T follicular helper cell (primary cell): ENCODE results near the gene SPON2.

Experiments
- DNase-seq: peaks from one replicate; pipeline ENCODE4 v3.0.0-alpha.2; 2020; ENCODE audit warnings: low read depth

The SPON2 gene

DNA sequence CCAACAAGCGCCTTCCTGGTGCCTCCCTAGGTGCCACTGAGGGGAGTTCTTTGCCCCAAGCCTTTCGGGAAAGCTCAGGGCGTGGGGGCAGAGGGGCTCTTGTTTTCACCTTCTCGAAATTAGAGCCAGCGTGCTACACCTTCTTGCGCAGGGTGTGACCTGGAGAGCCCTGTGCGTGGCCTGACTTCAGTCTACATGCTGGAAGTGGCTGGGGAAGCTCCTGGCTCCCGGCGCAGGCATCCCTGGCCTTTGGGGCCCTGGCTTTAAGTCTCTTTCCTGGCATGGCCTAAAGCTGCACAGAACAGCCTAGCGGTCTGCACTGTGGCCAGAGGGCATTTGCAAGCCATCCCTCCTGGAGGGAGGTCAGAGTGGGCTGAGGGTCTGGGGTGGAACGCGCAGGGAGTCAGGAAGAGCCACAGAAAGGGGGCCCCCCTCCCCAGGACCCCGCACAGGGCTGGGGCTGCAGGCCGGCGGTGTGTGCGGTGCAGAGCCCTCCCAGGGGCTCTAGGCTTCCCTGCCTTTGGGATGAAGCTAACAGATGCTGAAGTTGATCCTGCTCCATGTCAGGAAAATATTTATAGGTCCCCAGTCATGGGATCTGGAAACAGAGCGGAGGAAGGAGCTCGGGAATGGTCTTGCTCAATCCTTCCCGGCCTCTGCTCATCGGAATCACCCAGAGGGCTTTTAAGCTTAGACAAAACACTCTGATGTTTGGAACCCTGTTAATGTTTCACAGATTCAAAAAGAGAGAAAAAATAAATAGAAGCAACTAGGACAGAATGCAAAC, 781 bp upstream of the SPON2 start:
- DNase-seq: no peak

DNA sequence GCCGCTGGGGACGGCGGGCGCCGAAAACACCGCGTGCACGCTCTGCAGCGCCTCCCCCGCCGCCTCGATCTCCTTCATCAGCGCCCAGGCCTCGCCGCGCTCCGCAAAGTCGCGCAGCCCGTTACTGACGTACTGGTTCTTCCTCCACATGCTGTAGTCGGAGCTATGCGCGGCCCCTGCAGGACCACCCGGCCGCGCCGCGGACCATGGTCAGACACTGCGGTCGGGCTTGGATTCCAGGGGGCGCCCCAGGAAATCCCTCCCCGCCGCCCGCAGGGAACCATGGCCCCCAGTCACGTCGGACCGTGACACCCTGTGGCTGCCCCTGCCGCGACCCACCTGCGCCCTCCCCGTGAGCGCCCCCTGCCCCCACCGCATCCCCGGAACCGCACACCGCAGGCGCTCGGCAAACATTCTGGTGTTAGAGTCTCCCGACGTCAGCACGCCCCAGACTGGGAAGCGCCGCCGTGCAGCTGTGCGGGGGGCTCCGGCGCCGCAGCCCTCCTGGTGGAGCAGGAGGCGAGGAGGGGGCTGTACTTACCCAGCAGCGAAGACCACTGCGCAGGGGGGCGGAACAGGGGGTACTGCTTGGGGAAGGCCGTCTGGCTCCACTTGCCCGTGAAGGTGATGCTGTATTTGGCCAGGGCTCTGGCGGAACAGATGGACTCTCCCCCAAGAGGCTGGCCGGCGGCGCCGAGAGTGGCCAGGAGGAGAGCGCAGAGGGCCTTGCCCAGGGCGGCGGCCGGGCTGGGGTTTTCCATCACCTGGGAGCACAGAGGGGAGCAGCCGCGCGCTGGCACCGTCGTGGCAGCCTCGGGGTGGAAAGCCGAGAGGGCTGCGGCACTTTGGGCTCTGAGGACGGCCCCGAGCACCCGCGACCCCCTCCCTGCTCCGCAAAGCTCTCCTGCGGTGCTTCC, 814 bp downstream of the SPON2 start:
- DNase-seq: peak; percentile 30

DNA sequence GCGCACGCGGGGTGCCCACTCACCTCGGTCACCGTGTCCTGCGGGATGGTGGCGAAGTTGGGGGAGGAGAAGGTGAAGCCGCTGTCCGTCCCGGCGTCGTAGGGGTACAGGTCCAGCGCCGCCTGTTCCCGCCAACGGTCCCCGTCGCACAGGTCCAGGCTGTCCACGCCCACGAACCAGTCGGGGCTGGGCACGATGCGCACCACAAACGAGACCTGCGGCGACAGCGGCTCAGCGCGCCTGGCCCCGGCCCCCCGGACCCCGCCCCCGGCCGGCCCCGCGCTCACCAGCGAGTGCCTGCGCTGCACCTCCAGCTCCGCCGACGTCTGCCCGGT, 1.4 kb downstream of the SPON2 start:
- no peak for DNase-seq

DNA sequence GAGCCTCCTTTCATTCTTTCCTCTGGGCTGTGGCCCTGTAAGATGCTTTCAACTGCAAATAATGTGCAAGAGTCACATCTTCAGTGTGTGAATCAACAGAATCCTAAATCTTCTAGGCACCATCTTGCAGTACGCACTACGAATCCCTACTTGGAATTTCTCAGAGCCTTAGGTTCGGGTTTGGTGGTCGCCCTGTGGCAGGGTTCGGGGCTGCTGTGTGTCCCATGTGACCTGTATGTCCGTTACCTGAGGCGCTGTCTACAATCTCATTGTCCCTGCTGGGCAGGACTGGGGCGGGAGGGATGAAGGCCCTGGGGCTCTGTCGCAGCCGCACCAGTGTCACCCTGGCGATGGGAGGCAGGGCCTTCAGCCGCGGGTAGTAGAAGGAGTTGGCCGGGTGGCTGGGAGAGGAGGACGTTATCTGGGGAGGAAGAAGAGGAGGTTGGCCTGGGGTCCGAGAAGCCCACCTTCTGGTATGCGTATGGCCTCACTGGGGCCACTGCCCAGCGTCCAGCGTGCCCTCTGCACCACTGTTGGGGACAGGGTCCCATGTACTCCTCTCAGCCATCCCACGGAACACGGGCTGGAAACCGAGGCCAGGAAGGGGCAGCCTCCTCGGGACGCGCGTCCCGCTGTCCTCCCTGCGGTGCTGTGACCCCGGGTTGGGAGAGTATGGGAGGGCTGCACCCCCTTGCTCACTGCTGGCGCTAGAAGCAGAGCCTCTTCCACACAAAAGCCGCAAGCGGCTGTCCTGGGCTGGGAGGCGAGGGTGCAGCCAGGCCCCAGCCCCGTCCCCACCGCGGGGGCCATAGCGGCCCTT, 2.0 kb downstream of the SPON2 start:
- DNase-seq: no peak

DNA sequence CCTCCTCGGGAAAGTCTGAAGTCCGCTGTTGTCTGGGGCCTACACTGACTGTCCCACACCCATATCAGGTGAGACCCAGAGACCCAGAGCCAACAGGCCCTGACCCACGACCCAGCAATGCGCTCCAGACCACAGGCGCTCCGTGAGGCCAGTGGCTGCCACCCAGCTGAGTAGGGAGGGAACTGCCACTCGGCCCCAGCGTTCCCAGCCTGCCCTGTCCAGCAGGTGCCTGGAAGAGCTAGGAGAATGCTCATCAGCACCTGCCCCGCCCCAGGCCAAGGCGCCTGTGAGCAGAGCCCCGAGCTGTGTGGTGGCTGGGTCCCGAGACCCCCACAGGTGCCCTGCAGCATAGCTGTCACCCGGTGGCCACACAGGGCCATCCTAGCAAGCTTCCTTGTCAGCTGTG, 2.7 kb downstream of the SPON2 start:
- DNase-seq: no peak

DNA sequence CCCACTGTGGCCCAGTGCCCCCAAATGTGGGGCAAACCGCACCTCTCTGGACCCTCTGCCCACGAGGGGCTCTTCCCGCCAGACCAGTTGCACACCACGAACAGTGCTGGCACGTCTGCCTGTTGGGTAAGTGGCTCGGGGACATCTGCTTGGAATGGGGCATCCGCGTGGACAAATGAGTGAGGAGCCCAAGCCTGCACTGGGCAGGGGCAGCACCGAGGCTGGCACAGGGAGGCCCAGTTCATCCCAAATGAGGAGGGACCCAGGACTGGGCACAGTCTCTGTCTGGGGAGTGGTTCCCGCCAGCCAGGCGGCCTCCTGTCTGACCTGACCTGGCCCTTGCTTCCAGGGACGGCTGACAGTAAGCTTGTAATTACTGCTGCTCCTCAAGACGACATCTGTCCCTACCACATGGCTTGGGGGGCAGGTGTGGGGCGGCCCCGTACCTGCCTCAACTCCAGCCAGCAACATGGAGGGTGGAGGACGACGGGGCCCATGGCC, 3.2 kb downstream of the SPON2 start:
- DNase-seq: no peak

DNA sequence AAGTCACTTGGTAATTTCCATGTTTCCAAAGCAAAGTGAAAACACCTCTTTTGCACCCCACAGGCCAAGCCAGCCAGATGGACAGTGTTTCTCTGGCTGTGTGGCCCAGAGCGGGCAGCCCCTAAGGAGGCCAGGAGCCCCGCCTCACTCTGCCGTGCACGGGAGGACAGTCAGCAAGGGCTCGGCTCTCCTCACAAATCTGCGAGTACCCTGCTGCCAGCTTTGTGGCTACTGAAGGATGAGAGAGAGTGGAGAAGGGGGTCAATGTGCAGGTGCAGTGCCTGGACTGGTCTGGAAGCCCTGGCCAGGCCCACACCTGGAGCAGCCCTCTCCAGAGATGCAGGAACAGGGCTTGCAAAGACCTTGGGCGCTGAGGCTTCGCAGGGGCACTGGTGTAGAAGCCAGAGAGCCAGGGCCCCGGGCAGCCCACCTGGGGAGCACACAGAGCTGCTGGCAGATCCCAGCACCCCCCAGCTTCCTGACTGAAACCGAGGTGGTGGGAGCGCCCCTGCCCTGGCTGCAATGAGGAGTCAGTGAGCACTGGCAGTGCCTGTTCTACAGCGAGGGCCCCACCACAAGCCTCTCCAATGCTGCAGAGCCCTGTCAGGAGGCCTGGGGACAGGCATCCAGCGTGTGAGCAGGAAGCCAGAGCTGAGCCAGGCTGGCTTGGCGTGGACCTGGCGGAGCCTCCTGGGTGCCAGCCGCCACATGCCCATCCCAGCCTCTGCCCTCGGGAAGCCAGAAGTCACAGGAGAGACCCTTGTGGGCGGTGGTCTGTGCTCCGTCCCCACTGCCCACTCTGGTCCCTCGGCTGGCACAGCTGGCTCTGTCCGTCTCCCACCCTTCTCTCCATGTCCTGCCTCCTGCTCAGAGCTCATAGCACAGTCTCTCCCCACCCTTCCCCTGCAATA, 3.9 kb downstream of the SPON2 start:
- DNase-seq: no peak

DNA sequence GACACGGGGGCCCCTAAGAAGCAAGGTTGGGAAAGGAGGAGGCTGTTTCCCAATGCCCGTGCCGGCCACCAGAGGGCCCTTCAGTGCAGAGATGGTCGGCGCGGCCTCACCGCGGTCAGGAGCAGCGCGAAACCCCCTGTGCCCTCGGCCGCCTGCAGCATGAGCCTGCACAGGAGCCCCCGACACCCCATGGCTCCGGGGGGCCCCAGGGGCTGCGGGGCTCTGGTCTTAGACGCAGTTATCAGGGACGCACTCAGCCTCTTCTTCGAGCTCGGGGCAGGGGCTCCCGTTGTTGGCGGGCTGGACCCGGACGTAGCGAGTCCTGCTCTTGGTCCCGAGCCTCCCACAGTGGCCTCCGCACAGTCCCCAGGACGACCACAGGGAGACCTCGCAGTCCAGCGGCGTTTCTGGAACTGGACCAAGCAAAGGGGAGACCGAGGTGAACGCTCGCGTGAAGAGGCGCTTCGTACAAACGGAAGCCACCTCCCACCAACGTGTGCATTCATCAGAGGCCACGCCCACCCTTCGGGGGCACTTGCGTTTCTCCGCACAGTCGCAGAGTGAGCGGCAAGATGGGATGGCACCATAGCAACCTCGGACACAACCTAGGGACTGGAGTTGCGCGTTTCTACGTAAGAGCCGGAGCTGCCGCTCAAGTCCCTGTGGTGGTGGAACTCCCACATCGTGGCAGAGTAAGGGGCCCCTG, 5.0 kb downstream of the SPON2 start:
- peak; percentile 78 for DNase-seq

DNA sequence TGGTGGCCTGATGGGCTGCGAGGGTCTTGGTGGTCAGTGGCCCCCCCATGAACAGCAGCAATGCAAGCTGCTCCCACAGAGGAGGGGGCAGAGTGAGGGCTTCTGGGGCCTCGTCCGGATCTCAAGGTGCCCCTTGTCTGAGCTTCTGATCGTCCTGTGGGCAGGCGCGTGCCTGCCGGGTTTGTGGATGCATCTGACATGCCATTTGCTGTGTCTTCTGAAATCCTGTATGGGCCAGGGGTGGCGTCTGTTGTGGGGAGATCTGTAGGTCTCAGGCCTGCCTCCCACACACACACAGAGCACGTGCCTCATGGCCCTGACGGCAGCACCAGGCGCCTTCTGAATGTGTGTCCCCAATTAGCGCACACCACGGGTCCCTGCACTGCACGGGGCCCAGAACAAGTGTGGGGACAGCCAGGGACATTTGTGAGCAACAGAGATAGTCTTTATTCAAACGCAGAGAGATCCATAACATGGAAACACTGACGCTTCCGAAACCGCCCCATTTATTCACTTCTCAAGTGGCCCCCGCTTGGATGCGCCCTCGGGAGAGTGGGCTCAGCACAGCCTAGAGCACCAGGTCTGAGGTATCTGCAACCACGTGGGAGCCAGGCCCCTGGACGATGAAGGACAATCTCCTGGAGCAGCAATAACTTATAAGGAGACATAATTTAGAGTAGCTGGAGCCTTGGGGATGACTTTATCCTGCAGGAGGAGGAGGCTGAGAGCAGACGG, 5.7 kb downstream of the SPON2 start:
- no peak for DNase-seq

DNA sequence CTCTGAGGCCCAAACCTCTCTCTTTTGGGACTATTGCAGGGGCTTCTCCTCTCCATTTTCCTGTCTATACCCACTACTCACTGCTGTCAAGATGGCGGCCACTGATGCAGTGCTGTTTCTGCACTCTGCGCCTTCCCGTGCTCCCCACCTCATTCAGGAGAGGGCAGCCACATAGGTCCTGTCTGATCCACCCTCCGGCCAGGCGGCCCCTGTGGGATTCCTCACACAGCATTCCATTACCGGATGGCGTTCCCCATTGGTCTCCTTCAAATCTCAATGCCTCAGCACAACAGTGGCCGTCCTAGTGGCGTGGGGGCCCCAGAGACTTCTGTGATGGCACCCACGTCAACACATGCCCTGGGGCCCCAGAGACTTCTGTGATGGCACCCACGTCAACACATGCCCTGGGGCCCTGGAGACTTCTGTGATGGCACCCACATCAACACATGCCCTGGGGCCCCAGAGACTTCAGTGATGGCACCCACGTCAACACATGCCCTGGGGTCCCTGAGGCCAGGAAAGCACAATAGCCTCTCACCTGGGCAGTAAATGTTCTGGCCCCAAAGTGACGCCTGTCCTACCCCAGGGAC, 7.3 kb downstream of the SPON2 start:
- no peak for DNase-seq

DNA sequence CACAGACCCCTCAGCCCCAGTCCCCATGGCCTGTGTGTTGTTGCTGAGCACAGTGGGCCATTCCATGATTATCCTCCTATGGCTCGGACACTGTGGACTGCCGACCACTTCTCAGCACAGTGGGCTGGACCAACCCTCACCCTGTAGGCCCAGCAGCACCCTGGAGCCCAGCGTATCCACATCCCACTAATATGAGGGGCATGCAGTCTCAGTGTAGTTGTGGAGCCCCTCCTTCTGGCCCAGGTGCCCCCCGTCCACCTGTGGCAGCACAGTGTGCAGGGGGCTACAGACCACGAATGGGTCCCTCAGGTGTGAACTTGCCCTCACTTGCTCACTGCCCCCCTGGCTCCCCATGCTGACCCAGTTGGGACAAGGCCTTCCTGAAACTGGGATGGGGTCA, 7.9 kb downstream of the SPON2 start:
- DNase-seq: no peak

DNA sequence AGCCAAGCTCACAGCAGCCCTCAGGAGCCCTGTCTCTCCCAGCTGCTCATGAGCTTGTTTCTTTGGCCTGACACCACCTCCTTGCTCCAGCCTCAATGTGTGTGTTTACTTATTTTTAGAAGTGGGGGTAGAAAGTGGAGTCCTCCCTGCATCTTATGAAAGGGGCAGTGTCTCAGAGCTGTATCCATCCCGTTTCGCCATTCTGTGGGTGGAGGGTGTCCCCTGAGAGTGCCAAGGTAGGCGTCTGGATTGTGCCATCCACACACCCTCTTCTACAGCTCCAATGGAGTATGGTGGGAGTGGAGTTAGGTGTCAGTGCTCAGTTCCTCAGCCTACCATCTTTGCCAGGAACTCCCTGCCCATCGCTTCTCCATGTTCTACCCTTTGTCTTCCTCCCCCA, 8.3 kb downstream of the SPON2 start:
- DNase-seq: no peak

DNA sequence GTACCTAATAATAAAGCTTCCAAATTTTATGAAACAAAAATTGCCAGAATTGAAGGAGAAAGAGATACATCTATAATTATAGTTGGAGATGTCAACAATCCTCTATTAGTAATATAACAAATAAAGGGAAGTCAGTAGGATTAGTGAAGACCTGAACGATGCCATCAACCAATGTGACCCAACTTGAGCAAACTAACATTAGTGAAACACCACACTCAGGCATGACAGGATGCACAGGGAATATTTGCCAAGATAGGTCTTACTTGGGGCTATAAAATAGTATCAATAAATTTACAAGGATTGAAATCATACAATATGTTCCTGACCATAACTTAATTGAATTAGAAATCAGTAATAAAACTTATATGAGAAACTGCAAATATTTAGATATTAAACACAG, 12.0 kb downstream of the SPON2 start:
- DNase-seq: no peak

DNA sequence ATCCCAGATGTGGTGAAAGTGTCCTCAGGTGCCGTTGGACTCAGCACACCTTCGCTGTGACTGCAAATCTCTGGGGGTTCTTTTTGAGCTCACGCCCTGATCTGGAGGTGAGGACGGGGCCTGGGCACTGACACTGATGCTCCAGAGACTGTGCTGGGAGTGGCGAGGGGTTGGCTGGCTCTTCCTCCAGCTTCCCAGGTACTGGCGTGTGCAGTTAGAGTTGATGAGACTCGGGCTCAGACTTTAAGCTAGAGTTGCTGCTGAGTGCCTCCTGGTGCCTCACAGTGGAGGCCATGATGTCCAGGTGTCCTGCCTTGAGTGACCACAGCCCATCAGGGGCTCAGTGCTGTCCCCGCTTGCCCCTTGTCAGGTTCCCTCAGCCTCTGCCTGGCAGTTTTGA, 16.3 kb downstream of the SPON2 start:
- no peak for DNase-seq

DNA sequence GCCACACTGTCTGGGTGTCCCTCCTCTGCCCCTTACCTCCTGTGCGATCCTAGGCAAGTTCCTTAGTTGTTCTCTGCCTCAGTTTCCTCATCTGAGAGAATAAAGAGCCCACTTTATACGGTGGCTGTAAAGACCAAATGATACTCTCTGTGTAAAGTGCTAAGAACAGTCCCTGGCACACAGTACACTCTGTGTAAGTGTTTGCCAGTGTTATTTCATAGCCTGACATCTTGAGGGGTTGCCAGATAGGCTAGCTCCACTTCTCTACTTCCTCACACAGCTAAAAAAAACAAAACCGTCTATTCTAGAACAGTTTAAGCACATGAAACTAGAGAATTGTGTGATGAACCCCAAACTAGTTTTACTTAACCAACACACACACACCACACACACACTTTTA, 17.1 kb downstream of the SPON2 start:
- no peak for DNase-seq

DNA sequence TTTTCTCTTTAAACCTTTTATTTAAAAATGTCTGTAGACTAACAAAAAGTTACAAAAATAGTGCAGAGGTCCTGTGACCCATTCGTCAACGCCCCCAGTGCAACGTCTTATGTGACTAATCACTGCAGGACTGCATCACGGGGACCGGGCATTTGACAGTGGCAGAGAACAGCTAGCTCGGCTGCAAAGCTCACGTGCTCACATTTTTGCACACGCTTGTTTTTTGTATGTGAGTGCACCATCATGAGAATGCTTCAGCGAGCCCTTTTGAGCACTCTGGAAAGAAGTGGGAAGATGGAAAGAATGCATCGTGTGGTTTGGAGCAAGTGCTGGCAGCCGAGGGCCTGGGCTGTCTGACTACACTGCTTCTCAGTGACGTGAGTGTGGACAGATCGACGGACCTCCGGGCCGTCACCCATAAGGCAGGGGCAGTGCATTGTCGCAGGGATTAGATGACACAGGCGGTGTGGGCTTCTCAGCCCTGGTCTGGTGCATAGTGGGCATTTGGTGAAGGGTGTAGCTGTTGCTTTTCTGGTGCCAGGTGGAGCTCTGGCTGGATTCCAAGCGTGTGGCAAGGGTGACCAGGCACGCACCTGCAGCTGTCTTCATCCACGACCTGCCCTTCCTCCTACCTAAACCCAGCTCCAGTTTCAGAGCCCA, 17.7 kb downstream of the SPON2 start:
- DNase-seq: no peak

DNA sequence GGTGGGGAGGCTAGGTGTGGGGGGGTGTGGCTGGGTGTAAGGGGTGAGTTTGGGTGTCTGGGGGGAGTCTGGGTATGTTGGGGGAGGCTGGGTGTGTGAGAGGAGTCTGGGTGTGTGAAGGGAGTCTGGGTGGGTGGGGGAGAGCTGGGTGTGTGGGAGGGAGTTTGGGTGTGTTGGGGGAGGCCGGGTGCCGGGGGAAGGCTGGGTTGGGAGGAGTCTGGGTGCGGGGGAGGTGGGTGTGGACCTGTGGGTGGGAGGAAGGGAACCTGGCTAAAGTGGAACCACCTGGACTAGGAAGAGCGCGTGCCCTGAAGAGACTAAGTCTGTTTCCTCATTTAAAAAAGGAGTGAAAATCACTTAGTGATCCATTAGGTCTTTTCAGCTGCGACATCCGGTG, 18.3 kb downstream of the SPON2 start:
- no peak for DNase-seq

DNA sequence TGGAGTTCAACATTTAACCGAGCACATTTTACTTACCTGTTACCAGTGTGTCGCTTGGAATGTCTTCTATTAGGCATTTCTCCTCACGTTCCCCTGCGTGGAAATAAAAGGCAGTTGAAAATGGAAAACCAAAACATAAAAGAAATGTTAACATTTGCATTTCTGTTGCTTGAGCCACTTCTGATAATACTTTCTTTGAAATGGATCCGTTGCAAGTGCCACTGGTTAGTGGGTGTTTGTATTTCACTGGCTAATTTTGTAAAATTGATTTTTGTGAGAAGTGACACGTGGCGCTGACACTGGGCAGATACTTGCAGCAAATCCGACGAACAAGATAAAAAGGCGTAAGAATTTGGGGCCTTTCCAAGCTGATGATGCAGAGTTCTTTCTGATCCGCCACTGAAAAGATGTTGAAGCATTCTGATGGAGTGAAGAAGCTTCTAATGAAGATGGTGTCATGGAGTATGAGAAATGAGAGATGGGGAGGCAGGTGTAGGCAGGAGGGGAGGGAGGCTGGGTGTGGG, 18.8 kb downstream of the SPON2 start:
- no peak for DNase-seq

DNA sequence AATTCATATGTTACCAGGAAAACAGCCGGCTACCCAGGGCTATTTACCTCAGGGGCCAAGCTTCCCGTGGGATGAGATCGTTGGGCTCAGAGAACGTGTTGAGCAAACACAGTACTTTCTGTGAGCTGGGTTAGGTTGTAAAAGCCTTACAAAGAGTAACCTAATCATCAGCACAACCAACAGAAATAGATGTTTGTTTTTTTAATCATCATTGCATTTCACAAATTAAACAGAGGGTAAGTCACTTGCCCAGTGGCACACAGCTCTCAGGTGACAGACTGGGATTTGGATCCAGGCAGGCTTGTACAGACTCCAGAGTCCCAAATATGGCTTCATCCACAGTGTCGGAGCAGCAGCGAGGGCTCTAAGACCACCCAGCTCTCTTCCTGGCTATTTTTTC, 20.1 kb downstream of the SPON2 start:
- DNase-seq: no peak
